GM12878 (cell line): ENCODE data around the gene CMTM1. TPM values are rescaled to one million over a fixed set of nuclear protein-coding genes. Genes with fewer than 3 reads are reported as not detected.

ENCODE experiments used
- ATAC-seq: fragments of 200-7000 bp; cut with Tn5 transposase; 3 replicates; pipeline ENCODE4 v1.9.1; 2020; ENCODE audit warnings: mild to moderate bottlenecking, moderate library complexity
- BruUV-seq: library from RNA; stranded (reverse); fragments of 400-500 nt; replicated peaks from 2 replicates; lab custom pipeline; 2021; lab: Mats Ljungman, UMichigan
- CTCF ChIA-PET: fragments of 300-600 bp; sonication (Branson Sonifier 250); formaldehyde crosslinking; extraction: SDS; loops from one replicate; lab custom pipeline; 2021; ENCODE audit warnings: inconsistent platforms; lab: Yijun Ruan, JAX
- POLR2A ChIA-PET: fragments of 350-600 bp; formaldehyde crosslinking; extraction: SDS; loops from one replicate; lab custom pipeline; 2021; ENCODE audit warnings: inconsistent platforms; lab: Charles Lee
- RAD21 ChIA-PET: fragments of 300-600 bp; sonication (Branson Sonifier 250); formaldehyde crosslinking; loops from one replicate; lab custom pipeline; 2023; ENCODE audit warnings: antibody characterized with exemption; ENCODE audit not compliant: unreplicated experiment; lab: Charles Lee
- SMC1A ChIA-PET: fragments of 300-600 bp; sonication (Branson Sonifier 250); formaldehyde crosslinking; loops from one replicate; lab custom pipeline; 2023; ENCODE audit not compliant: unreplicated experiment, uncharacterized antibody; lab: Charles Lee
- DNase-seq: peaks from one replicate; pipeline ENCODE4 v3.0.0-alpha.2; 2011; ENCODE audit warnings: low read depth, low spot score
- FAIRE-seq: peaks from 3 replicates; lab custom pipeline; 2011; peaks lifted over from hg19 to GRCh38; lab: Jason Lieb, UNC
- H2AFZ ChIP-seq: 2 replicates; pipeline ENCODE4 v1.6.0; 2011; ENCODE audit warnings: low read depth, low read length, control low read depth; ENCODE audit not compliant: control insufficient read depth
- H3K27ac ChIP-seq: 2 replicates; pipeline ENCODE4 v1.5.1; 2011; ENCODE audit warnings: control low read depth; ENCODE audit not compliant: control insufficient read depth, insufficient read depth
- H3K27me3 ChIP-seq, 2 experiments: replicated peaks in 1 of 2; 2 replicates each; pipeline versions ENCODE4 v1.6.0 to v1.6.1; 2011; ENCODE audit warnings: low read length in 1 of 2; ENCODE audit not compliant: control insufficient read depth in 2 of 2, insufficient read depth in 2 of 2
- H3K36me3 ChIP-seq, 2 experiments: 2 replicates each; pipeline ENCODE4 v1.5.1; 2011; ENCODE audit warnings: low read length in 1 of 2; ENCODE audit not compliant: control insufficient read depth in 2 of 2, insufficient read depth in 2 of 2
- H3K4me1 ChIP-seq: 2 replicates; pipeline ENCODE4 v1.6.1; 2011; ENCODE audit warnings: mild to moderate bottlenecking, low read length, moderate library complexity, mixed read lengths; ENCODE audit not compliant: control insufficient read depth, insufficient read depth
- H3K4me2 ChIP-seq: 2 replicates; pipeline ENCODE4 v1.6.0; 2011; ENCODE audit warnings: control low read depth; ENCODE audit not compliant: control insufficient read depth, insufficient read depth
- H3K4me3 ChIP-seq: fragments of 200-600 bp; sonication (generic); 2 replicates; pipeline ENCODE4 v1.5.1; 2016
- H3K79me2 ChIP-seq: 2 replicates; pipeline ENCODE4 v1.6.0; 2011; ENCODE audit warnings: low read length; ENCODE audit not compliant: control insufficient read depth, insufficient read depth
- H3K9ac ChIP-seq: 2 replicates; pipeline ENCODE4 v1.8.0; 2011; ENCODE audit warnings: low read length, control low read depth, mixed read lengths; ENCODE audit not compliant: control insufficient read depth, insufficient read depth
- H3K9me3 ChIP-seq: replicated peaks from 3 replicates; pipeline ENCODE4 v1.5.1; 2011; ENCODE audit warnings: mild to moderate bottlenecking, low read length; ENCODE audit not compliant: control insufficient read depth, insufficient read depth
- H4K20me1 ChIP-seq: 2 replicates; pipeline ENCODE4 v1.6.0; 2011; ENCODE audit not compliant: control insufficient read depth, insufficient read depth
- MEF2A ChIP-seq: IDR thresholded peaks from 2 replicates; pipeline ENCODE4 v1.6.1; 2011; ENCODE audit warnings: low read depth, mild to moderate bottlenecking, low read length, moderate library complexity; ENCODE audit not compliant: insufficient read depth
- POLR2AphosphoS5 ChIP-seq: IDR thresholded peaks from 2 replicates; pipeline ENCODE4 v1.6.1; 2011; ENCODE audit warnings: mild to moderate bottlenecking, low read length, inconsistent platforms
- SRF ChIP-seq, 2 experiments: IDR thresholded peaks; 2 replicates each; pipeline ENCODE4 v1.6.1; 2011; ENCODE audit warnings: low read depth in 2 of 2, low read length in 2 of 2, mild to moderate bottlenecking in 1 of 2, moderate library complexity in 1 of 2
- WGBS: methylation state at CpG from one replicate; pipeline ENCODE4 v1.1.6; 2016; ENCODE audit warnings: low lambda C conversion rate; ENCODE audit not compliant: insufficient replicate concordance, insufficient coverage; ENCODE audit errors: missing lambda C conversion rate; 5-methylcytosine and 5-hydroxymethylcytosine counted together
- in situ Hi-C: fragments of 300-500 bp; cut with MboI; formaldehyde crosslinking; loops from 9 replicates; pipeline ENCODE4 v1.14.3; 2018; ENCODE audit warnings: mixed read lengths
- intact Hi-C: fragments of 100-400 bp; cut with micrococcal nuclease; formaldehyde crosslinking; loops from one replicate; pipeline ENCODE4 v1.14.2; 2022; ENCODE audit not compliant: unreplicated experiment
- polyA plus RNA-seq, 11 experiments: library from polyadenylated mRNA; depleted of rRNA in 4 of 11; unstranded in 6 of 11; stranded (reverse) in 5 of 11; fragments of >200 nt; fragmentation: Nextera tagmentation in 4 of 11; fragmentation: Illumina TruSeq in 1 of 11; extraction: Ambion mirVana in 4 of 11; extraction: Trizol in 1 of 11; gene quantifications; 1 replicate in 1 of 11; 2 replicates in 10 of 11; pipeline versions ENCODE4 v1.2.1 to v1.2.3, GENCODE V29; 2011 to 2016; ENCODE audit warnings: inconsistent platforms in 2 of 11, missing spikeins in 2 of 11, low read depth in 1 of 11
- total RNA-seq, 4 experiments: library from RNA; depleted of rRNA in 3 of 4; stranded (reverse); fragments of >200 nt in 3 of 4; fragmentation: Illumina TruSeq in 1 of 4; extraction: Trizol in 1 of 4; gene quantifications; 2 replicates each; pipeline versions ENCODE4 v1.2.1 to v1.2.3, GENCODE V29; 2013 to 2021
- TF ChIP-seq, protein P1 (sequence below): IDR thresholded peaks from 2 replicates; pipeline ENCODE4 v1.6.1; 2012; ENCODE audit warnings: mild to moderate bottlenecking, low read depth, low read length
- TF ChIP-seq, protein P2 (sequence below): IDR thresholded peaks from 2 replicates; pipeline ENCODE4 v1.6.1; 2011; ENCODE audit warnings: low read depth, mild to moderate bottlenecking, low read length, moderate library complexity, borderline replicate concordance; ENCODE audit errors: extremely low read depth

Gene CMTM1
- total and polyA plus RNA-seq, 10 of the 15 experiments (the other 5 are each of a cell fraction or from before 2014, with no cell fraction given) = 0.09 to 3.0 (median 1.4) TPM; not detected in 2

DNA sequence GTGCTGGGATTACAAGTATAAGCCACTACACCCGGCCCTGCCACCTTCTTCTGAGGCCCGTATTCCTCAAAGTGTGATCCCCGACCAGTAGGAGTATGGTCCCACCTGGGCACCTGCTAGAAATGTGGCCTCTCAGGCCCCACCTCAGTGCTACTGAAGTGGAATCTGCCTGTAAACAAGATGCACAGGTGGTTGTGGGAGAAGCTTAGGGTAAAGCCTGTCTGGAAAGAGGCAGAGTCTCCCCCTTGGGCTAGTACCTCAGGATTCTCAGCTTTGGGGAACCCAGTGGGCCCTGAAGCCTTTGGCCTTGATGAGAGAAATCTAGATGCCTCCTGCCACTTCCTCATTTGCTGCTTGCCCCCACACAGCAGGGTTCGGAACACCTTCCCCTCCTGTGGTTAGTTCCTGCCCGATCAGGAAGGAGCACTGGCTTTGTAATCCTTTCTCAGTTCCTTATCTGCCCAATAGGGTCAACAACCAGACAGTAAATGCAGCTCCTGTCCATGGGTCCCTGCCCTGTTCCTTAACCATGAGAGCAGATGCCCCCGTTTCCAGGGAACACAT is 41.6 kb upstream of the CMTM1 start (continued):
- no peak for TF ChIP-seq SRF (IDR thresholded peaks at IDR 0.05; ENCODE audit: low read depth in 2 of 2, low read length in 2 of 2)

DNA sequence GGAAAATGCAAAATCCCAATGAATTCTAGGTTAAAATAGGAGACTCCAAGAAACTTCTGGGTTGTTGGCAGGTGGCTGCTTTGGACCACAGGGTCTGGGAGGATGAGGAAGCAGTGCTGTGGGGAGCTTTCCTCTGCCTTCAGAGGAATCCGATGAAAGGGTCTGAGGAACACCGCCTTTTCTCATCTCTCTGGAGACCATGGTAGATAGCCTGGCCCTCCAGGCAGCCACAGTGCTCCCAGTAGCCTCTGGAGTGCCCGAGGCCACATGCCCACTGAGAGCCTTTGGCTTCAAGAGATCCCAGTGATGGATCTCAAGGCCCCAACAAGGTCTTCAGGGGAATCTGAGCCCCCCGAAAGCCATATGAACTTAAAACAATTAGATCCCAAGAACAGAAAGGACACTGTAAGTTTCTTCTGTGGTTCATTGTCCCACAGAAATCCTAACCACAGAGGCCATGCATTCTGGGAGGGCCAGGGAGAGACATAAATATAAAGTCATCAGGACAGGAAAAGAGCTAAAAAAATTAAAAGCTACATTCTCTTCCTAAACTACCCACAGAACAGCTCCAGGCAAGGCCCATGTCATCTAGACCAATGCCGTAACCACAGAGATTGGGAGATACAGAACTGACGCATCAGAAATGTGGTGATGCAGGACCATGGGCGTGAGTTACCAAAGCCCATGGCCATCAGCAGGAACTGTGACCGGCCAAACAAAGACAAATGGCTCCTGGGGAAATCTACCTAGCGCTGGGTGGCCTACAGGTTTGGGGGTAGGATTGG is 40.7 kb upstream of the CMTM1 start:
- 95% methylated on average over 9 of the region's 9 CpGs for WGBS
- Histone ChIP-seq H3K4me1 (peaks cover 49% of the 10 kb centered on the region), H3K27ac (0 out of 2 replicates have a peak overlapping the region, but pooled peaks have one; percentile 78), H3K4me2 (no peak overlapping the region), H3K4me3 (no peak overlapping the region), H2AFZ (no peak overlapping the region), H3K79me2 (no peaks in the 10 kb centered on the region), H3K9ac (no peak overlapping the region), H3K36me3 (peaks cover 0 to 3% of the 10 kb centered on the region in 2 experiments; a peak in 1 of 4 replicates), H3K9me3 (no peaks in the 10 kb centered on the region), H3K27me3 (no peaks in the 10 kb centered on the region), H4K20me1 (no peaks in the 10 kb centered on the region)
- ChIA-PET CTCF (interaction anchor here (1.0 to 6.0 kb wide), 6 partner anchors 14 to 64 kb away, joined by 3 to 35 read pairs (median 4); partner anchors contain the start of genes CKLF and TK2), SMC1A (interaction anchor here (0.8 to 5.4 kb wide), 6 partner anchors 8 to 38 kb away, joined by 3 to 86 read pairs (median 4); partner anchors contain the start of genes CKLF and TK2), POLR2A (interaction anchor here (0.7 to 1.8 kb wide), 3 partner anchors 8 to 37 kb away, joined by 3 to 10 read pairs (median 4); no protein-coding TSS in a partner anchor), RAD21 (interaction anchor here (1.3 to 2.3 kb wide), 6 partner anchors 10 to 82 kb away, joined by 3 to 6 read pairs (median 4); no protein-coding TSS in a partner anchor)
- intact Hi-C loops (loop anchor here (2.0 kb wide), 1 partner anchor 13 kb away; no protein-coding TSS in a partner anchor), in situ Hi-C loops (loop anchor here (25.0 kb wide), 1 partner anchor 512 kb away; the partner anchor contains the start of gene CBFB)
- BruUV-seq = no TSS peak
- TF ChIP-seq, protein P1, sequence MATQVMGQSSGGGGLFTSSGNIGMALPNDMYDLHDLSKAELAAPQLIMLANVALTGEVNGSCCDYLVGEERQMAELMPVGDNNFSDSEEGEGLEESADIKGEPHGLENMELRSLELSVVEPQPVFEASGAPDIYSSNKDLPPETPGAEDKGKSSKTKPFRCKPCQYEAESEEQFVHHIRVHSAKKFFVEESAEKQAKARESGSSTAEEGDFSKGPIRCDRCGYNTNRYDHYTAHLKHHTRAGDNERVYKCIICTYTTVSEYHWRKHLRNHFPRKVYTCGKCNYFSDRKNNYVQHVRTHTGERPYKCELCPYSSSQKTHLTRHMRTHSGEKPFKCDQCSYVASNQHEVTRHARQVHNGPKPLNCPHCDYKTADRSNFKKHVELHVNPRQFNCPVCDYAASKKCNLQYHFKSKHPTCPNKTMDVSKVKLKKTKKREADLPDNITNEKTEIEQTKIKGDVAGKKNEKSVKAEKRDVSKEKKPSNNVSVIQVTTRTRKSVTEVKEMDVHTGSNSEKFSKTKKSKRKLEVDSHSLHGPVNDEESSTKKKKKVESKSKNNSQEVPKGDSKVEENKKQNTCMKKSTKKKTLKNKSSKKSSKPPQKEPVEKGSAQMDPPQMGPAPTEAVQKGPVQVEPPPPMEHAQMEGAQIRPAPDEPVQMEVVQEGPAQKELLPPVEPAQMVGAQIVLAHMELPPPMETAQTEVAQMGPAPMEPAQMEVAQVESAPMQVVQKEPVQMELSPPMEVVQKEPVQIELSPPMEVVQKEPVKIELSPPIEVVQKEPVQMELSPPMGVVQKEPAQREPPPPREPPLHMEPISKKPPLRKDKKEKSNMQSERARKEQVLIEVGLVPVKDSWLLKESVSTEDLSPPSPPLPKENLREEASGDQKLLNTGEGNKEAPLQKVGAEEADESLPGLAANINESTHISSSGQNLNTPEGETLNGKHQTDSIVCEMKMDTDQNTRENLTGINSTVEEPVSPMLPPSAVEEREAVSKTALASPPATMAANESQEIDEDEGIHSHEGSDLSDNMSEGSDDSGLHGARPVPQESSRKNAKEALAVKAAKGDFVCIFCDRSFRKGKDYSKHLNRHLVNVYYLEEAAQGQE = no peak
- TF ChIP-seq, protein P2, sequence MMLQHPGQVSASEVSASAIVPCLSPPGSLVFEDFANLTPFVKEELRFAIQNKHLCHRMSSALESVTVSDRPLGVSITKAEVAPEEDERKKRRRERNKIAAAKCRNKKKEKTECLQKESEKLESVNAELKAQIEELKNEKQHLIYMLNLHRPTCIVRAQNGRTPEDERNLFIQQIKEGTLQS = no peak
- TF ChIP-seq MEF2A (no peak), POLR2AphosphoS5 (no peak)
- DNase-seq (no peak), ATAC-seq (no peak), FAIRE-seq (no peak)
